ENCODE results near the gene ADAMTS15.
A peak's percentile ranks its signal among the peaks of the same experiment; 100 is the strongest.

ADAMTS15 gene

DNA sequence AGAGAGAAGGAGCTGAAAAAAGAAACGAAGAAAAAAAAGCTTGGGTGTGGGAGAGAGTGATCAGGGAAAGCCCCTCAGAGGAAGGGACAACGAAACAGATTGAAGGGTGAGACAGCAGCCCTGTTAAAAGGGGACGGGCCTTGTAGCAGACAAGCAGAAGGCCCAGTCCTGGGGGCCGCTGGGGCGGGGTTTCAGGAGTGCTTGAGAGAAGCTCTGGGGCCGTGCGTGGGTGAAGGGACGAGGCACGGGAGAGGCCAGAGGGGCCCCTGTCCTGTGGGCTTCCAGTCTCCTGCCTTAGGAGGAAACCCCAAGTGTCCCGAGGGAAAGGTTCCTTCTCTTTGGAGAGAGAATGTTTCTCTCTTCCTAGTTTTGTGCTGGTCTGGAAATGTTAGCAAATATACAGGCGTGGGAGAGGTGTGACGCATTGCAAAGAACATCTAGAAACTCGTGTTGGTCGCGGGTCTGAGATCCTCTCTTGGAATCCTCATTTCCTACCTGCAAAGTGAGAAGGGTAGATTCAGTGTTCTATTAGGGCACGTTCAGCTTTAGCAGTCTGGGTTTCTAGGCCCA, 28.6 kb downstream of the ADAMTS15 start:
- FAIRE-seq = no peak
- DNase-seq (ENCODE audit: low spot score) = no peak

GRCh38 chr11:130477586-130478203, 29.2 kb downstream of the ADAMTS15 start:
- FAIRE-seq (no peak), DNase-seq (ENCODE audit: low spot score) (no peak)

DNA sequence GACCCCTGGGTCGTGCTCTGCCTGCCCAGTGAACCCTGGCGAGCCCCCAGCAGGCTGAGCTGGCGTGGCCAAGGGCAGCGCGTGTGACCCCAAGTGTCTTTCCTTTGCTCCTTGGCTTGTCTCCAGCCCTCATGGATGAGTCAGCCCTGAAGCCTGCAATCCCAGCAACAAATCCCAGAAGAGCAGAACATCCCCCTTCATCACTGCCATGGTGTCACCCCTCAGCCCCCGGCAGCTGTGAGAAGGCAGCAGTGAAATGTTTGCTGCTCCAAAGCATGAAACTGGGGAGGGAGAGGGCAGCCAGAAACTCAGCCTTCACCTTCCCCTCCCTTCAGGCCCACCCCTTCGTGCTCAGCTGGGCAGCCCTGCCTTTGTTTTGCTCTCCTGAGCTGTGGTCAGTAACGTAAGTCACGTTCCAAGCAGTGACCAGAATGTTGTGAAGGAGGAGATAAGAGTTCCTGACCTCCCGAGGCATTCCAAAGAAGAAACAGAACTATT, 29.8 kb downstream of the ADAMTS15 start:
- DNase-seq (ENCODE audit: low spot score) = peak; percentile 87
- FAIRE-seq = no peak

DNA sequence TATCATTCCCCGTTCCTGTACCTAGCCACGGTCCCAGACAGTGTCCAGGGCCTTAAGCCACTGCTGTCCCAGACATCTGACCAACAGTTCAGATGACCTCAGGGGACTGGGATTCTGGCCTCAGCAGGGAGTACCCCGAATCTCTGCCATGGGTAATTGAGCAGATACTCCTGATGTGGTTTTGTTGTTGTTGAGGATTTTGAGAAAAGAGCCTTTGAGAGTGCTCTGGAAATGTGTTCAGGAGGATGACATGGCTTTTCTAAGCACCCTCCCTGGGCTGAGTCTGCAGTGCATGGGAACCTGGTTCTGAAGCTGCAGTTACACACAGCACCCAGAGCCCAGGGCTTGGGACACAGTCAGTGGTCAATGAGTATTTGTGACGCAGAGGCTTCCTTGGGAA, 30.4 kb downstream of the ADAMTS15 start:
- FAIRE-seq (no peak), DNase-seq (ENCODE audit: low spot score) (no peak)

GRCh38 chr11:130480186-130480585, 31.7 kb downstream of the ADAMTS15 start:
- DNase-seq (ENCODE audit: low spot score) = no peak

DNA sequence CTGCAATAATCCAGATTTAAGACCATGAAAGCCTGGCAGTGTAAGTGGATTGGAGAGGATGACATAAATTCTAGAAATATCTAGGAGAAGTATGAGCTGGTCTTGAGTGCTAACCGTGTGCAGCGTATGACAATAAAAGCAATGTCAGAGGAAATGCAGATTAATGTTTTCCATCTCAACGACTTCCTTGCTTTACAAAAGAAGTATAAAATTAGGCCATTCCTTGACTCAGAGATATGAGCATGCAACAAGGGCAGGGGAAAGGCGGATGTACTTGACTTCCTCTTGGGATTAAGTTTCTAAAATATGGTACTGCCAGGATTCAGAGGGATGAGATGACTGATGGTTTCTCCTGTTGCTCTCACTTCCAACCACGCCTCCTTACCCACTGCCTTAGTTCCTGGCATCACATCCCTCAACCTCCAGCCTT, 32.3 kb downstream of the ADAMTS15 start:
- FAIRE-seq = no peak
- DNase-seq (ENCODE audit: low spot score) = no peak

More at GRCh38 chr11:130480186-130480585, 31.7 kb downstream of the ADAMTS15 start:
- FAIRE-seq = no peak

GRCh38 chr11:130483124-130483523, 34.7 kb downstream of the ADAMTS15 start:
- DNase-seq (ENCODE audit: low spot score) (no peak), FAIRE-seq (no peak)

DNA sequence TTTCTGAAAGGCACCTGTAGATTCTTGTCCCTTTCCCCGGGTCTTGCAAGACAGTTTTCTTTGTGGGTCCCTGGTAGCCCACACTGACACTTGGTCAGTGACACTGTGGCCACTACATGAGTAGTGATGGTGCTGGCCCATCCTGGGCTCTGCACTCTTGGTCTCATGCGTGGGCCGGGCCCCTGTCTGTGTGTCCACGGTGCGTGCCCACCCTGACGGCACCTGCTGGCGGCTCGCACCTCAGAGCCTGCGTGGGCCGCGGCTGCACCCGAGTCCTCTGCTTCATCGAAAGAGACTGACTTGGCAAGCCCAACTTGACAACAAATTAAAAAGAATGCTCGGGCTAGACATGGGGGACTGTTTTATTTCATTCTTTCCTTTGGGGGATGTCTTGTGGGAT, 37.5 kb downstream of the ADAMTS15 start:
- FAIRE-seq (no peak), DNase-seq (ENCODE audit: low spot score) (no peak)

- no peak for FAIRE-seq
- no peak for DNase-seq (ENCODE audit: low spot score)
These were observed 38.0 kb downstream of the ADAMTS15 start for GRCh38 chr11:130486391-130486836.

DNA sequence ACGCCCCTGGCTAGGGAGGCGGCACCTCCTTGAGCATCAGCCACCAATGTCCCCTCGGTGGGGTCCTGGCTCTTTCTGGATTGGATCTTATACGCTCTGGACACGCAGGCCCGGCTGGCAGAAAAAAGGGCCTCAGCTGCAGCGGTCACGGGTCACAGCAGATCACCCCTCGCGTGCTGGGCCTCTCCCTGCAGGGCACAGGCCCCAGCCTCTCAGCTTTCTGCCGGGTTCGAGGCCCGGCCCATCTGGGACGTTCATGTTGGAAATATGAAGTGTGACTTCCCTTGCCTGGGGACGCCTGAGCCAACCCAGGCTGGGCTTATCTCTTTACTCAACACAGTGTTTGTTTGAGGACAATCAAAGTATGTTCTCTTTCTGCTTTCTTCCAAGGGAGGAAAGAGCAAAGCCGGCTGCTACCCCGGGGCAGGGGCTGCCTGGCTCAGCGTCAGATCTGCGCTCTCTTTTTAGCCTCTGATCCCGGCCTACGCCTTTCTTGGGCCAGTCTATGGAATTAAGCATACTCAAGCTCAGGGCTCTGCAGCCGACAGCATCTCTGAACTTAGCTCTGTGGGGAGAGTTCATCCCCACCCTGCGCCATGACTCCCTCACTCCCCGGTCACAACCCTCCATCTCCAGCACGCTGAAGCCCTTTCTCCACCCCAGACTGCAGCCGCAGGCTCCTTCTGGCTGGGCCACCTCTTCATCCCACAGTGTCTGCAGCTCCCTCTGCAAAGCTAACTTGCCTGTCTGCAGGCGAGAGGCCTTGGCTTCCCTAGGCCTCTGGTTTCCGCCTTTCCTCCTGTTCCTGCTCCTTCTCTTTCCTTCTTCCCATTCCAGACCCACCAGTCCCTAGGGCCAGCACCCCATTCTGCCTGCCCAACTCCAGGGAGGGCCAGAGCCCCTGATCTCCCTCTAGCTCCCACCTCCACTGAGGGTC, 38.8 kb downstream of the ADAMTS15 start:
- FAIRE-seq = no peak
- DNase-seq (ENCODE audit: low spot score) = no peak

DNA sequence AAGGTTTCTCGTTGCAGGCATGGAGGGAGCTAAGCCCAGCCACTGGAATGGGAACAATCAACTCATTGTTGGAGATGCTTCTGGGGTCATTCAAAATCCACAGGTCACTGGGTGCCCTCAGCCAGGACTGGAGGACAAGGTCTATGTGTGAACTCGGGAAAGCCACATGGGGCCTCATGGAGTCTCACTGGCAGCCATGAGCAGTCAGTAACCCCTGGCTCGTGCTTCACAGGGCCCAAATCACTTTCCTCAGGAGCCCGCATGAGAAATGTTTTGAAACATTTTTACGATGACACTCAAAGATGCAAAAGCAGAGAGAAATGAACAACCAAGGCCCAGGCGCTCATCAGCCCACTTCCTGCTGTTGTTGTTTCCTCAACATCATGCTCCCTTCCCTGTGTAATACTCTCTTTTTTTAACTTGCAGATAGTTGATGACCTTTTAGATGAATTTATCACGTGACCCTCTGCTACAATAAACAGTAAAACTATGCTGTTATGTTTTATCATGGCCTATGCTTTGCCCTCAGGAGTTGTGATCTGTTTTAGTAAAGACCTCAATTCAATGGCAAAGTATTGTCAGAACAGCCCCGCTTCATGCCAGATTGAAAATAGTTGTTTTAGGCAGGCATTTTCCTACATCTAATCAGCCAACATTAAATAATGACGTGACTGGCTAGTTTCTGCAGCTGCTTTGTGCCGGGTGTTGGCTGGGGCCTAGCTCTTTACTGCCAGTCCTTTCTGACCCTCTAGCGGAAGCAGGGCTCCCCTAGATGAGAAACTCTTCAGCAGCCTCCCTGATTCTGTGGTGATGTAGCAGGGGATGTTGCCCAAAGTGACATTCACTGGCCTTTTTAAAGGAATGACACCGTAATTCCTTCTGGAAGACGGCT, 39.7 kb downstream of the ADAMTS15 start:
- DNase-seq (ENCODE audit: low spot score) = no peak
- no peak for FAIRE-seq

GRCh38 chr11:130488848-130489584, 40.6 kb downstream of the ADAMTS15 start:
- FAIRE-seq = no peak
- no peak for DNase-seq (ENCODE audit: low spot score)

- DNase-seq (ENCODE audit: low spot score) = no peak
- no peak for FAIRE-seq
These were observed 41.3 kb downstream of the ADAMTS15 start for GRCh38 chr11:130489716-130490115.

DNA sequence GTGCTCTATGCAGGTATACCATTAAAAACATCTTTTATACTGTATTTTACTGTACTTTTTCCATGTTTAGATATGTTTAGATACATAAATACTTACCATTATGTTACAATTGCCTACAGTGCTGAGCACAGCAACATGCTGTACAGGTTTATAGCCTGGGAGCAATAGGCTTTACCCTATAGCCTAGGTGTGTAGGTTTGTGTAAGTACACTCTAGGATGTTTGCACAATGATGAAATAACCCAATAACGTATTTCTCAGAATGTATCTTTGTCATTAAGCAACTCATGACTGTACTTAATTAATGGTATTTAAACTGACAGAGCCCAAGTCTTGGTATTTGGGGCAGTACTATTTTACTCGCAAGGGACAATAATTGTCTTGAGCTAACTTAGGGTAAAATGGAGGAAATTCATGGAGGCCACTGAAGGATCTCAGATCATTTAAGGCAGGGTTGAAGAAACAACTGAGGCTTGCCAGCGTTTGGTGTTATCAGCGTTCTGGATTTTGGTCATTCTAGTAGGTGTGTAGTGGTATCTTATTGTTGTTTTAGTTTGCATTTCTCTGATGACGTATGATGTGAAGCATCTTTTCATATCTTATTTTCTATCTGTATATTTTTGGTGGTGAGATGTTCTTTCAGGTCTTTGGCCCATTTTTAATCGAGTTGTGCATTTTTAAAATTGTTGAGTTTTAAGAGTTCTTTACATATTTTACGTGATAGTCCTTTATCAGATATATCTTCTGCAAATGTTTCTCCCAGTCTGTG, 42.4 kb downstream of the ADAMTS15 start:
- no peak for DNase-seq (ENCODE audit: low spot score)
- no peak for FAIRE-seq

- no peak for DNase-seq (ENCODE audit: low spot score)
These were observed 49.7 kb downstream of the ADAMTS15 start for GRCh38 chr11:130498181-130498580.

DNA sequence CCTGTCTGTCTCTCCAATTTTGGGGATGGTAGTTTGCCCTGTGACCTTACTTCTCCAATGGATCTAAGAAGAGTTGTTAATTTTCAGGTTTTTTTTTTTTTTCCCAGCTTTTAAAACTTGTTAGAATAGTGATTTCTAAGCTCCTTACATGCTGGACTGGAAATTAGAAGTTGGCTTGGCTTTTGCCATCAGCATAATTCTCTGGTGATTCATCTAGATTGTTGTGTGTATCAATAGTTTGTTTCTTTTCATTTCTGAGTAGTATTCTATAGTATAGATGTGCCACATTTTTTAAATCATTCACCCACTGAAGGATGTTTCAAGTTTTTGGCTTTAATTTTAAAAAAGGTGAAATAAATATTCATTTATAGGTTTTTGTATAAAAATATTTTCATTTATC, 51.4 kb downstream of the ADAMTS15 start:
- FAIRE-seq = no peak

More at GRCh38 chr11:130498181-130498580, 49.7 kb downstream of the ADAMTS15 start:
- no peak for FAIRE-seq

GRCh38 chr11:130504317-130504716, 55.9 kb downstream of the ADAMTS15 start:
- FAIRE-seq = no peak
- DNase-seq (ENCODE audit: low spot score) = no peak

More for the DNA sequence above, 51.4 kb downstream of the ADAMTS15 start:
- no peak for DNase-seq (ENCODE audit: low spot score)

GRCh38 chr11:130508913-130509312, 60.5 kb downstream of the ADAMTS15 start:
- no peak for DNase-seq (ENCODE audit: low spot score)
- no peak for FAIRE-seq

GRCh38 chr11:130509942-130510341, 61.5 kb downstream of the ADAMTS15 start:
- FAIRE-seq = no peak
- no peak for DNase-seq (ENCODE audit: low spot score)
